Heart right ventricle (tissue), 16 donors: Measurements from ENCODE around the gene AKR1E2. TPM values are rescaled to one million over a fixed set of nuclear protein-coding genes. Genes with fewer than 3 reads are reported as not detected.

Experiments used
- ATAC-seq, 8 donors: fragments of 200-7000 bp; cut with Tn5 transposase; one replicate each; pipeline ENCODE4 v1.9.1; 2020; ENCODE audit warnings: mild to moderate bottlenecking in 8 of 8, moderate library complexity in 8 of 8, moderate number of reproducible peaks in 1 of 8
- DNase-seq, 2 donors: peaks; one replicate each; pipeline ENCODE4 v3.0.0-alpha.2; 2020
- H3K27ac ChIP-seq, 10 donors: fragments of 200-600 bp; sonication (generic) in 2 of 10; one replicate each; pipeline versions ENCODE4 v1.5.0 to v1.8.0; 2020 to 2022; ENCODE audit warnings: mild to moderate bottlenecking in 3 of 10
- H3K27me3 ChIP-seq, 7 donors: fragments of 200-600 bp; one replicate each; pipeline ENCODE4 v1.8.0; 2021 to 2022; ENCODE audit warnings: mild to moderate bottlenecking in 2 of 7
- H3K36me3 ChIP-seq, 9 donors: fragments of 200-600 bp; sonication (generic) in 1 of 9; one replicate each; pipeline versions ENCODE4 v1.5.0 to v1.8.0; 2020 to 2022; ENCODE audit warnings: mild to moderate bottlenecking in 2 of 9
- H3K4me1 ChIP-seq, 9 donors: fragments of 200-600 bp; sonication (generic) in 1 of 9; one replicate each; pipeline versions ENCODE4 v1.5.0 to v1.8.0; 2020 to 2022; ENCODE audit warnings: mild to moderate bottlenecking in 4 of 9
- H3K4me3 ChIP-seq, 10 donors: fragments of 200-600 bp; sonication (generic) in 2 of 10; one replicate each; pipeline versions ENCODE4 v1.5.0 to v1.8.0; 2020 to 2022; ENCODE audit warnings: mild to moderate bottlenecking in 7 of 10, moderate library complexity in 2 of 10
- H3K9me3 ChIP-seq, 11 donors: fragments of 200-600 bp in 10 of 11; sonication (generic) in 2 of 11; one replicate each; pipeline versions ENCODE4 v1.5.0 to v1.8.0; 2013 to 2022; ENCODE audit warnings: mild to moderate bottlenecking in 2 of 11, control low read depth in 1 of 11, moderate library complexity in 1 of 11
- WGBS, 2 donors: extraction: QIAGEN DNeasy Blood & Tissue Kit; methylation state at CpG; one replicate each; pipeline ENCODE4 v1.1.7; 2013; ENCODE audit warnings: inconsistent platforms in 1 of 2; 5-methylcytosine and 5-hydroxymethylcytosine counted together
- intact Hi-C, 10 donors: fragments of 100-400 bp; cut with DNase I; formaldehyde crosslinking; loops; one replicate each; pipeline versions ENCODE4 v1.11.1 to v1.14.2; 2022
- polyA plus RNA-seq, 2 donors: library from polyadenylated mRNA; stranded (reverse); fragments of 200-250 nt; gene quantifications; one replicate each; pipeline ENCODE4 v1.2.3, GENCODE V29; 2013
- total RNA-seq, 10 donors: library from RNA; stranded (reverse); fragmentation: NEBNext Ultra II Directional in 3 of 10; extraction: Animal tissue kit (Norgen Biotek cat#: 25700) in 3 of 10; gene quantifications; one replicate each; pipeline versions ENCODE4 v1.2.1 to v1.2.4, GENCODE V29; 2021 to 2023
- TF ChIP-seq, protein P1 (sequence below), 9 donors: fragments of 200-600 bp; sonication (generic) in 2 of 9; IDR thresholded peaks; one replicate each; pipeline versions ENCODE4 v1.5.0 to v1.8.0; 2021 to 2022; ENCODE audit warnings: antibody characterized with exemption in 9 of 9, mild to moderate bottlenecking in 5 of 9, moderate library complexity in 1 of 9
- donor health status: Arrhythmogenic right ventricular cardiomyopathy.
- donor health status: ischemic (EF 13 %, LVEDD 7.1; RV severe dilation, severe dysfunction).
- donor health status: healthy with polysubstance abuse.
- donor health status: DM: no; HTN: yes; CAD: no.
- donor health status: DM: no; HTN: no; CAD: no.
- donor health status: ischemic (EF 25% LVEDD 6.9; RV normal size, moderate dysfunction).
- donor health status: ischemic (EF 25% LVEDD 5.7; RV mildly dilated, moderate dysfunction).
- donor health status: healthy.
- donor health status: DM: yes; HTN: yes; CAD: no.
- donor health status: Ischemic cardiomyopathy.
- donor health status: ischemic (EF 35%, LVEDD 5.7; RV mildly dilated, moderate dysfunction).
- donor health status: nonischemic (EF 11% LVEDD 7.7; RV severe dilation, severe dysfunction).
- donor health status: DM: yes; HTN: yes; CAD: no.
- donor health status: PGD.
- donor health status: ischemic (EF 29% LVEDD 5.4; RV normal size, mild dysfunction).
- donor health status: nonischemic (EF 23%, LVEDD 6.1; RV moderate dilation, normal function).

The AKR1E2 gene
- total and polyA plus RNA-seq, 12 donors = 1.2 to 6.5 (median 4.1) TPM

- H3K4me3 ChIP-seq = no peak overlapping the region
- TF ChIP-seq, protein P1, sequence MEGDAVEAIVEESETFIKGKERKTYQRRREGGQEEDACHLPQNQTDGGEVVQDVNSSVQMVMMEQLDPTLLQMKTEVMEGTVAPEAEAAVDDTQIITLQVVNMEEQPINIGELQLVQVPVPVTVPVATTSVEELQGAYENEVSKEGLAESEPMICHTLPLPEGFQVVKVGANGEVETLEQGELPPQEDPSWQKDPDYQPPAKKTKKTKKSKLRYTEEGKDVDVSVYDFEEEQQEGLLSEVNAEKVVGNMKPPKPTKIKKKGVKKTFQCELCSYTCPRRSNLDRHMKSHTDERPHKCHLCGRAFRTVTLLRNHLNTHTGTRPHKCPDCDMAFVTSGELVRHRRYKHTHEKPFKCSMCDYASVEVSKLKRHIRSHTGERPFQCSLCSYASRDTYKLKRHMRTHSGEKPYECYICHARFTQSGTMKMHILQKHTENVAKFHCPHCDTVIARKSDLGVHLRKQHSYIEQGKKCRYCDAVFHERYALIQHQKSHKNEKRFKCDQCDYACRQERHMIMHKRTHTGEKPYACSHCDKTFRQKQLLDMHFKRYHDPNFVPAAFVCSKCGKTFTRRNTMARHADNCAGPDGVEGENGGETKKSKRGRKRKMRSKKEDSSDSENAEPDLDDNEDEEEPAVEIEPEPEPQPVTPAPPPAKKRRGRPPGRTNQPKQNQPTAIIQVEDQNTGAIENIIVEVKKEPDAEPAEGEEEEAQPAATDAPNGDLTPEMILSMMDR (IDR thresholded peaks at IDR 0.05) = no peak
Measured at GRCh38 chr10:4819067-4819466, 6.9 kb upstream of the AKR1E2 start.

GRCh38 chr10:4819707-4820106 lies 6.3 kb upstream of the AKR1E2 start:
- TF ChIP-seq, protein P1 (IDR thresholded peaks at IDR 0.05) = no peak

More at GRCh38 chr10:4819067-4819466, 6.9 kb upstream of the AKR1E2 start:
- DNase-seq (no peak), ATAC-seq (no peak)
- H3K4me1 ChIP-seq = peaks cover 0 to 14% (median 0%) of the 10 kb centered on the region in 9 donors
- H3K27ac ChIP-seq = no peak overlapping the region
- 85 to 86% methylated on average over 2 of the region's 2 CpGs for WGBS, 2 donors
- intact Hi-C loops = loop anchor here in 4 of 10 donors (5.0 to 10.0 kb wide), 3 partner anchors 566 to 806 kb away; no protein-coding TSS in a partner anchor
- H3K36me3 ChIP-seq = no peaks in the 10 kb centered on the region
- no peaks in the 10 kb centered on the region for H3K27me3 ChIP-seq
- peaks cover 0 to 7% (median 0%) of the 10 kb centered on the region in 11 donors for H3K9me3 ChIP-seq

DNA sequence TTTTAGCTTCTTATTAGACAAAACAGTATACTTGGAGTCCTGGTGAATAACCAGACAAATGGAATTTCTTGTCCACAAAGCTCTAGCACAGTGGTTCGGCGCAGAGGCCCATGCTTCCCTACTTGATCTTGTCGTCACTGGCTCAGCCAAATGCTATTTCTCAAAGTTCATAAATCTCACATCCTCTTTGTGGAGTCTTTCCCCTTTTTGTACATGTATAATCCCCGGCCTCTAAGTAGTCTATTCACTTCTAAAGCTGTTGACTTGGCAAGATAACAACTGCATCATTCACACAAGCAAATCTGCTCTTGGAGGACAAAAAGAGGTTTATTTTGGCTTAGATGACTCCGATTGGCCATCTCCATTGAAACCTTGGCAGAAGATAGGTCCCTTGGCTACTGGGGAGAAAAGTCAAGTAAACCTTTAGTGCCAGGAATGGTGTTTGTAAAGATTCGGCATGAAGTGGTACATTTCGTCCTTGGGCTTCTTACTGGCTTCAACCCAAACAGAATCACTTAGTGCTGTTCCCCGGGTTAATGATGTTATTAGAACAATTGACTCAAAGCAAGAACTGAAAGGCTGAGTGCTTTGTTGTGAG lies 5.1 kb upstream of the AKR1E2 start:
- ATAC-seq = peak in 7 of 8 donors; percentile 44 to 77 (median 59)
- Histone ChIP-seq H3K4me3 (no peak overlapping the region), H3K36me3 (no peaks in the 10 kb centered on the region), H3K9me3 (peaks cover 0 to 7% (median 0%) of the 10 kb centered on the region in 11 donors), H3K4me1 (peaks cover 0 to 6% (median 0%) of the 10 kb centered on the region in 9 donors), H3K27me3 (peaks cover 0 to 4% (median 0%) of the 10 kb centered on the region in 7 donors), H3K27ac (peak overlapping the region in 5 of 10 donors; percentile 8 to 60 (median 25))
- no peak for DNase-seq
- WGBS, 2 donors = 54 to 69% methylated on average over 8 of the region's 8 CpGs
- TF ChIP-seq, protein P1 (IDR thresholded peaks at IDR 0.05) = no peak
- intact Hi-C loops = loop anchor here in 2 of 10 donors (10.0 kb wide), 2 partner anchors 474 to 804 kb away; no protein-coding TSS in a partner anchor

More at GRCh38 chr10:4819707-4820106, 6.3 kb upstream of the AKR1E2 start:
- WGBS, 2 donors = 76 to 81% methylated on average over 7 of the region's 7 CpGs
- Histone ChIP-seq H3K27me3 (no peaks in the 10 kb centered on the region), H3K4me3 (no peak overlapping the region), H3K27ac (no peak overlapping the region), H3K36me3 (no peaks in the 10 kb centered on the region), H3K9me3 (peaks cover 0 to 7% (median 0%) of the 10 kb centered on the region in 11 donors), H3K4me1 (peaks cover 0 to 10% (median 0%) of the 10 kb centered on the region in 9 donors)
- intact Hi-C loops = loop anchor here in 4 of 10 donors (5.0 to 10.0 kb wide), 4 partner anchors 475 to 805 kb away; no protein-coding TSS in a partner anchor
- DNase-seq = no peak
- ATAC-seq = no peak

- H3K4me3 ChIP-seq = no peak overlapping the region
- peaks cover 0 to 13% (median 6%) of the 10 kb centered on the region in 9 donors for H3K4me1 ChIP-seq
- H3K27me3 ChIP-seq = peaks cover 0 to 8% (median 0%) of the 10 kb centered on the region in 7 donors
- H3K27ac ChIP-seq = no peak overlapping the region
- DNase-seq = no peak
- TF ChIP-seq, protein P1 (IDR thresholded peaks at IDR 0.05) = no peak
- no peaks in the 10 kb centered on the region for H3K36me3 ChIP-seq
- no peak for ATAC-seq
- WGBS, 2 donors = 32 to 34% methylated on average over 5 of the region's 5 CpGs
- H3K9me3 ChIP-seq = peaks cover 0 to 7% (median 0%) of the 10 kb centered on the region in 11 donors
- intact Hi-C loops = loop anchor here in 2 of 10 donors (10.0 kb wide), 2 partner anchors 473 to 803 kb away; no protein-coding TSS in a partner anchor
Measured at GRCh38 chr10:4822208-4822607, 3.8 kb upstream of the AKR1E2 start.
